Measurements from ENCODE around the gene MAPK14. TPM values are rescaled to one million over a fixed set of nuclear protein-coding genes. Genes with fewer than 3 reads are reported as not detected.

The MAPK14 gene
- total and polyA plus RNA-seq, 2 of the 4 experiments (the other 2 are of a cell fraction), result 28.4 to 74.4 TPM

GRCh38 chr6:36114798-36115408, 87.3 kb downstream of the MAPK14 start:
- Histone ChIP-seq H2BK20ac (ENCODE audit: low read depth, low read length) (no peak overlapping the region), H3K9me1 (ENCODE audit: insufficient read depth, low read length) (peaks cover 3% of the 10 kb centered on the region; the same call in 1 of the 2 replicates), H3K18ac (ENCODE audit: low read depth, low read length) (no peak overlapping the region), H3K4ac (ENCODE audit: low read depth, low read length) (no peak overlapping the region), H3K4me1 (ENCODE audit: control insufficient read depth, insufficient read depth, low read length) (no peaks in the 10 kb centered on the region), H2BK5ac (ENCODE audit: low read depth, low read length, poor library complexity, severe bottlenecking) (no peak overlapping the region), H4K91ac (ENCODE audit: insufficient read depth, low read depth, low read length) (no peak overlapping the region), H3K9me3 (ENCODE audit: control insufficient read depth, insufficient read depth, low read length) (no peaks in the 10 kb centered on the region), H4K5ac (ENCODE audit: low read depth, low read length) (no peak overlapping the region), H3K56ac (ENCODE audit: extremely low read depth, insufficient read depth, low read length) (no peak overlapping the region), H3K14ac (replicated peaks; ENCODE audit: low read depth, low read length) (no peak overlapping the region), H3K79me1 (ENCODE audit: low read depth in 1 of 2, low read length in 2 of 2) (no peaks in the 10 kb centered on the region; a peak in 1 of 4 replicates), H4K20me1 (ENCODE audit: insufficient read depth, low read length) (no peaks in the 10 kb centered on the region), H2BK120ac (ENCODE audit: low read depth, low read length) (no peak overlapping the region), H3K27ac (ENCODE audit: insufficient read depth, low read length) (no peak overlapping the region), H2AK9ac (replicated peaks; ENCODE audit: low read depth, low read length, poor library complexity) (no peak overlapping the region), H4K8ac (ENCODE audit: low read depth in 2 of 2, low read length in 2 of 2) (no peak overlapping the region), H2AFZ (replicated peaks; ENCODE audit: low read length, poor library complexity) (no peak overlapping the region), H2AK5ac (ENCODE audit: low read depth, low read length) (no peak overlapping the region), H3K27me3 (ENCODE audit: control insufficient read depth, insufficient read depth, low read length) (no peaks in the 10 kb centered on the region), H3K4me2 (ENCODE audit: low read depth, low read length) (no peak overlapping the region), H3K9ac (ENCODE audit: low read depth, low read length) (no peak overlapping the region), H2BK15ac (ENCODE audit: low read depth, low read length) (no peak overlapping the region), H3K23ac (ENCODE audit: low read depth, low read length) (no peak overlapping the region), H3K4me3 (ENCODE audit: insufficient read depth, low read depth, low read length) (no peak overlapping the region), H3K36me3 (ENCODE audit: control insufficient read depth, insufficient read depth, low read length) (peaks cover 11% of the 10 kb centered on the region; the same call in 1 of the 2 replicates)
- BruUV-seq (replicated peaks), result no TSS peak
- ATAC-seq (ENCODE audit: low read depth) (no peak), DNase-seq (no peak)
- 60% methylated on average over 2 of the region's 4 CpGs; no CpG with 5 or more reads in 1 of the 2 experiments for WGBS, 2 experiments (ENCODE audit: extremely low coverage in 2 of 2, insufficient read length in 1 of 2)
- in situ Hi-C loops (cut with MboI; ENCODE audit: low sequenced_read_pairs), result no loop called here
- CTCF ChIA-PET, result interaction anchor here (0.6 kb wide), 1 partner anchor 55 kb away, joined by 4 read pairs; no protein-coding TSS in a partner anchor
- dilution Hi-C loops (cut with HindIII; ENCODE audit: low sequenced_read_pairs, unreplicated experiment), result no loop called here
- POLR2A ChIA-PET (ENCODE audit: unreplicated experiment), result no interaction called here
- intact Hi-C loops (cut with micrococcal nuclease), result no loop called here
- TF ChIP-seq FOS (IDR thresholded peaks at IDR 0.05; ENCODE audit: low read depth, low read length) (no peak), MAFK (IDR thresholded peaks at IDR 0.05; ENCODE audit: low read depth, low read length) (no peak), ELK1 (IDR thresholded peaks at IDR 0.05; ENCODE audit: borderline replicate concordance, low read depth, low read length) (no peak), RAD21 (IDR thresholded peaks at IDR 0.05; ENCODE audit: low read length) (no peak), POLR2A (IDR thresholded peaks at IDR 0.05; ENCODE audit: low read depth, low read length) (no peak), RFX5 (IDR thresholded peaks at IDR 0.05; ENCODE audit: low read depth, low read length) (no peak), USF2 (IDR thresholded peaks at IDR 0.05; ENCODE audit: low read depth, low read length) (no peak)
